Transverse colon (tissue), 4 donors: ENCODE measurements around the gene OSBPL10. TPM values are rescaled to one million over a fixed set of nuclear protein-coding genes. Genes with fewer than 3 reads are reported as not detected.

ENCODE experiments used
- DNase-seq: peaks from one replicate; pipeline ENCODE4 v3.0.0-alpha.2; 2019
- H3K27ac ChIP-seq, 4 donors: fragments of 200-600 bp; sonication (generic); 2 replicates each; pipeline ENCODE4 v1.5.1; 2016 to 2018; ENCODE audit warnings: inconsistent platforms in 4 of 4
- H3K27me3 ChIP-seq: fragments of 200-600 bp; sonication (generic); 2 replicates; pipeline ENCODE4 v1.5.1; 2017; ENCODE audit warnings: inconsistent platforms
- H3K36me3 ChIP-seq, 4 donors: fragments of 200-600 bp; sonication (generic); 2 replicates each; pipeline ENCODE4 v1.5.1; 2017 to 2019; ENCODE audit warnings: inconsistent platforms in 4 of 4
- H3K4me1 ChIP-seq, 4 donors: fragments of 200-600 bp; sonication (generic); 2 replicates each; pipeline ENCODE4 v1.5.1; 2017 to 2020; ENCODE audit warnings: inconsistent platforms in 4 of 4
- H3K4me3 ChIP-seq, 4 donors: fragments of 200-600 bp; sonication (generic); 1 replicate in 1 of 4; 2 replicates in 3 of 4; pipeline versions ENCODE4 v1.5.1 to v1.6.1; 2017 to 2019; ENCODE audit warnings: inconsistent platforms in 4 of 4
- H3K9me3 ChIP-seq, 2 donors: fragments of 200-600 bp; sonication (generic); 2 replicates each; pipeline ENCODE4 v1.5.1; 2017 to 2019; ENCODE audit warnings: inconsistent platforms in 2 of 2
- EP300 ChIP-seq: sonication (generic); formaldehyde crosslinking; IDR thresholded peaks from one replicate; pipeline ENCODE4 v1.6.1; 2017; ENCODE audit warnings: antibody characterized with exemption, low read depth
- POLR2A ChIP-seq: fragments of 450-650 bp; IDR thresholded peaks from one replicate; pipeline ENCODE4 v1.6.1; 2016; ENCODE audit warnings: antibody characterized with exemption, mild to moderate bottlenecking, moderate library complexity
- POLR2AphosphoS5 ChIP-seq, 3 donors: sonication (generic); formaldehyde crosslinking; IDR thresholded peaks; one replicate each; pipeline ENCODE4 v1.6.1; 2016; ENCODE audit warnings: antibody characterized with exemption in 3 of 3
- WGBS, 2 donors: methylation state at CpG; one replicate each; pipeline ENCODE4 v1.1.5; 2018; ENCODE audit warnings: low coverage in 1 of 2; 5-methylcytosine and 5-hydroxymethylcytosine counted together
- in situ Hi-C, 4 donors: fragments of 200-750 bp; cut with MboI; loops; one replicate each; pipeline versions ENCODE4 v1.15.0 to v1.15.1; 2017; ENCODE audit warnings: low sequenced_read_pairs in 3 of 4, low pct_ligation_motif_present in 1 of 4, low pct_unique_long_range_greater_than_20kb in 1 of 4
- intact Hi-C: fragments of 100-400 bp; cut with DNase I; formaldehyde crosslinking; loops from one replicate; pipeline ENCODE4 v1.15.1; 2023; ENCODE audit warnings: low total_unique reads
- total RNA-seq, 4 donors: library from RNA; depleted of rRNA; stranded (reverse); fragments of >200 nt; gene quantifications; one replicate each; pipeline ENCODE4 v1.1.0, GENCODE V29; 2016
- TF ChIP-seq, protein P1 (sequence below), 5 experiments: fragments of 200-600 bp in 3 of 5; fragments of 450-650 bp in 2 of 5; sonication (generic) in 3 of 5; IDR thresholded peaks; 1 replicate in 2 of 5; 2 replicates in 3 of 5; pipeline ENCODE4 v1.5.1; 2016 to 2017; ENCODE audit warnings: antibody characterized with exemption in 5 of 5, inconsistent platforms in 3 of 5, mild to moderate bottlenecking in 2 of 5, moderate library complexity in 1 of 5

OSBPL10 gene
- total RNA-seq, 4 donors from 2014 or later, result 10.0 to 34.8 (median 19.5) TPM

DNA sequence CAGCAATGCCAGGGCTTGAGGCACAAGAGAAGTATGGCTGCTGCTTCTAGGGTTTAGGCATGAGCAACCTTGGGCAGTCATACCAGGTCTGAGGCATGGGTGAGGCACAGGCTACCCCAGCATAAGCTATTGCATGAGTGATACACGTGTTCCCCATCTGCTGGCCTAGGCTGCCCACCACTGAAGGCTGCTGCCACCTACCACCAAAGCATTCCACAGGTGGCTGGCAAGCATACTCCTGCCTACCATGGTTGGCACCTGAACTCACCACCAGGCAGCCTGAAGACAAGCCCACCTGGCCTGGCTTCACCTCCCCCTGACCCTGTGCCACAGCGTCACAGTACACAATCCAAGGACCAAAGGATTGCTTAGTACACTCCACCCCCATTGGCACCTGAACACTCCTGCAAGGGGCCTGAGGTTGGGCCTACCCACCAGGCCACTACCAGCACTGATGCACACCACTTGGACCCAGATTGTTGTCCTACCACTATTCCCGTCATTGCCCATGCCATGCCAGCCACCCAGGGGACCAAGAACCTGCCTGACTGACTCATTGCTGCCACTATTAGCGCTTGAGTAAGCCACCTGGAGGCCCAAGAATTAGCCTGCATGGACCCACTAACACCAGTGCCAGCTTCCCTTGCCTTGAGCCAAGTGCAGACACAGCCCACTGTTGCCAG lies 332.6 kb downstream of the OSBPL10 start:
- Histone ChIP-seq H3K4me3 (no peak overlapping the region), H3K9me3 (peaks cover 39 to 45% of the 10 kb centered on the region in 2 donors), H3K27ac (no peak overlapping the region), H3K4me1 (no peaks in the 10 kb centered on the region), H3K27me3 (no peaks in the 10 kb centered on the region), H3K36me3 (peaks cover 0 to 12% (median 5%) of the 10 kb centered on the region in 4 donors)
- DNase-seq, result no peak
- in situ Hi-C loops, result no loop called here
- intact Hi-C loops, result no loop called here
- 100% methylated on average over 4 of the region's 4 CpGs; no CpG with 5 or more reads in 1 of the 2 donors for WGBS, 2 donors
- TF ChIP-seq POLR2A, result no peak
- TF ChIP-seq, protein P1, sequence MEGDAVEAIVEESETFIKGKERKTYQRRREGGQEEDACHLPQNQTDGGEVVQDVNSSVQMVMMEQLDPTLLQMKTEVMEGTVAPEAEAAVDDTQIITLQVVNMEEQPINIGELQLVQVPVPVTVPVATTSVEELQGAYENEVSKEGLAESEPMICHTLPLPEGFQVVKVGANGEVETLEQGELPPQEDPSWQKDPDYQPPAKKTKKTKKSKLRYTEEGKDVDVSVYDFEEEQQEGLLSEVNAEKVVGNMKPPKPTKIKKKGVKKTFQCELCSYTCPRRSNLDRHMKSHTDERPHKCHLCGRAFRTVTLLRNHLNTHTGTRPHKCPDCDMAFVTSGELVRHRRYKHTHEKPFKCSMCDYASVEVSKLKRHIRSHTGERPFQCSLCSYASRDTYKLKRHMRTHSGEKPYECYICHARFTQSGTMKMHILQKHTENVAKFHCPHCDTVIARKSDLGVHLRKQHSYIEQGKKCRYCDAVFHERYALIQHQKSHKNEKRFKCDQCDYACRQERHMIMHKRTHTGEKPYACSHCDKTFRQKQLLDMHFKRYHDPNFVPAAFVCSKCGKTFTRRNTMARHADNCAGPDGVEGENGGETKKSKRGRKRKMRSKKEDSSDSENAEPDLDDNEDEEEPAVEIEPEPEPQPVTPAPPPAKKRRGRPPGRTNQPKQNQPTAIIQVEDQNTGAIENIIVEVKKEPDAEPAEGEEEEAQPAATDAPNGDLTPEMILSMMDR (IDR thresholded peaks at IDR 0.05), result no peak
- TF ChIP-seq EP300, result no peak
- no peak for TF ChIP-seq POLR2AphosphoS5 (IDR thresholded peaks at IDR 0.05)

GRCh38 chr3:31645256-31645655 lies 335.8 kb downstream of the OSBPL10 start:
- in situ Hi-C loops (no loop called here), intact Hi-C loops (no loop called here)
- Histone ChIP-seq H3K27ac (no peak overlapping the region), H3K27me3 (no peaks in the 10 kb centered on the region), H3K4me1 (no peaks in the 10 kb centered on the region), H3K4me3 (no peak overlapping the region), H3K9me3 (peaks cover 10 to 15% of the 10 kb centered on the region in 2 donors), H3K36me3 (peaks cover 0 to 12% (median 5%) of the 10 kb centered on the region in 4 donors)
- TF ChIP-seq POLR2A, result no peak
- TF ChIP-seq, protein P1 (IDR thresholded peaks at IDR 0.05), result no peak
- TF ChIP-seq POLR2AphosphoS5 (IDR thresholded peaks at IDR 0.05), result no peak
- TF ChIP-seq EP300, result no peak
- no peak for DNase-seq
- WGBS, 2 donors, result 94 to 95% methylated on average over 2 to 5 of the region's 5 CpGs

- intact Hi-C loops (no loop called here), in situ Hi-C loops (no loop called here)
- WGBS, 2 donors, result 100% methylated on average over 1 of the region's 1 CpG; no CpG with 5 or more reads in 1 of the 2 donors
- H3K9me3 ChIP-seq, result no peaks in the 10 kb centered on the region
- no peaks in the 10 kb centered on the region for H3K27me3 ChIP-seq
- H3K27ac ChIP-seq, result no peak overlapping the region
- TF ChIP-seq EP300 (no peak), POLR2AphosphoS5 (IDR thresholded peaks at IDR 0.05) (no peak), POLR2A (no peak)
- TF ChIP-seq, protein P1 (IDR thresholded peaks at IDR 0.05), result no peak
- peaks cover 0 to 6% (median 0%) of the 10 kb centered on the region in 4 donors for H3K36me3 ChIP-seq
- H3K4me1 ChIP-seq, result peaks cover 0 to 19% (median 3%) of the 10 kb centered on the region in 4 donors
- DNase-seq, result no peak
- H3K4me3 ChIP-seq, result no peak overlapping the region
Measured at GRCh38 chr3:31639828-31640227, 341.2 kb downstream of the OSBPL10 start.

GRCh38 chr3:31636694-31637442 lies 344.2 kb downstream of the OSBPL10 start:
- DNase-seq, result no peak
- Histone ChIP-seq H3K27ac (no peak overlapping the region), H3K4me3 (peak overlapping the region in 1 of 4 donors; percentile 4), H3K27me3 (no peaks in the 10 kb centered on the region), H3K36me3 (peaks cover 0 to 13% (median 3%) of the 10 kb centered on the region in 4 donors), H3K4me1 (peaks cover 0 to 19% (median 3%) of the 10 kb centered on the region in 4 donors), H3K9me3 (no peaks in the 10 kb centered on the region)
- WGBS, 2 donors, result 22 to 33% methylated on average over 2 of the region's 2 CpGs
- in situ Hi-C loops (no loop called here), intact Hi-C loops (no loop called here)
- TF ChIP-seq POLR2AphosphoS5 (IDR thresholded peaks at IDR 0.05) (no peak), EP300 (no peak), POLR2A (no peak)
- TF ChIP-seq, protein P1 (IDR thresholded peaks at IDR 0.05), result no peak
